ENCODE measurements around the gene RAP2A.

- no peak for TF ChIP-seq CTCF (IDR thresholded peaks at IDR 0.05; ENCODE audit: insufficient read depth, low read length, poor library complexity, severe bottlenecking)
- TF ChIP-seq EZH2phosphoT487 (conservative IDR thresholded peaks at IDR 0.05; ENCODE audit: low read length) = no peak
Observed at GRCh38 chr13:97395447-97396136, 38.4 kb upstream of the RAP2A start.

Data from SU-DHL-6 (cell line).